PFSK-1 (cell line): ENCODE data around the gene GINS1.

Experiments
- FOXP2 ChIP-seq: optimal IDR thresholded peaks from 2 replicates; pipeline ENCODE3; 2011; ENCODE audit warnings: borderline replicate concordance, control low read depth, inconsistent platforms; ENCODE audit not compliant: insufficient read depth; ENCODE audit errors: extremely low read length, extremely low read depth
- POLR2AphosphoS5 ChIP-seq: IDR thresholded peaks from 2 replicates; pipeline ENCODE4 v1.6.1; 2012; ENCODE audit warnings: low read depth, mild to moderate bottlenecking, control low read depth, low read length, moderate library complexity
- TAF1 ChIP-seq: IDR thresholded peaks from 2 replicates; pipeline ENCODE4 v1.6.1; 2012; ENCODE audit warnings: low read length, control low read depth, borderline replicate concordance; ENCODE audit not compliant: insufficient read depth

GRCh38 chr20:25372584-25373336 is 34.7 kb upstream of the GINS1 start:
- TF ChIP-seq TAF1, result no peak
- no peak for TF ChIP-seq FOXP2
- no peak for TF ChIP-seq POLR2AphosphoS5
